ENCODE measurements around the gene TOGARAM1.

DNA sequence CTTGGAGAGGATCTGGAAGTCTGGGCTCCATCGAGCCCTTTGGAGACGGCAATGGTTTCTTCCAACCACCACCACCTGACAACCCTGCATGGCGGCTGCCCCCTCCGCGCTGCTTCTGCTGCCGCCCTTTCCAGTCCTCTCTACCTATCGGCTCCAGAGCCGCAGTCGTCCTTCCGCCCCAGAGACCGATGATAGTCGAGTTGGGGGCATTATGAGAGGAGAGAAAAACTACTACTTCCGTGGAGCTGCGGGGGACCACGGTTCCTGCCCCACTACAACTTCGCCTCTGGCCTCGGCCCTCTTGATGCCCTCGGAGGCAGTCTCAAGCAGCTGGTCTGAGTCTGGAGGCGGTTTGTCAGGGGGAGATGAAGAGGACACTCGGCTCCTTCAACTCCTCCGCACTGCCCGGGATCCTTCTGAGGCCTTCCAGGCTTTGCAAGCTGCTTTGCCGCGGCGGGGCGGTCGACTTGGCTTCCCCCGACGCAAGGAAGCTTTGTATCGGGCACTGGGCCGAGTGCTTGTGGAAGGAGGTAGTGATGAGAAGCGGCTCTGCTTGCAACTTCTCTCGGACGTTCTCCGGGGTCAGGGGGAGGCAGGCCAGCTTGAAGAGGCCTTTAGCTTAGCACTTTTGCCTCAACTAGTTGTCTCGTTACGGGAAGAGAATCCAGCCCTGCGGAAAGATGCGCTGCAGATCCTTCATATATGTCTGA is 499 bp downstream of the TOGARAM1 start:
- TF ChIP-seq, protein P1, sequence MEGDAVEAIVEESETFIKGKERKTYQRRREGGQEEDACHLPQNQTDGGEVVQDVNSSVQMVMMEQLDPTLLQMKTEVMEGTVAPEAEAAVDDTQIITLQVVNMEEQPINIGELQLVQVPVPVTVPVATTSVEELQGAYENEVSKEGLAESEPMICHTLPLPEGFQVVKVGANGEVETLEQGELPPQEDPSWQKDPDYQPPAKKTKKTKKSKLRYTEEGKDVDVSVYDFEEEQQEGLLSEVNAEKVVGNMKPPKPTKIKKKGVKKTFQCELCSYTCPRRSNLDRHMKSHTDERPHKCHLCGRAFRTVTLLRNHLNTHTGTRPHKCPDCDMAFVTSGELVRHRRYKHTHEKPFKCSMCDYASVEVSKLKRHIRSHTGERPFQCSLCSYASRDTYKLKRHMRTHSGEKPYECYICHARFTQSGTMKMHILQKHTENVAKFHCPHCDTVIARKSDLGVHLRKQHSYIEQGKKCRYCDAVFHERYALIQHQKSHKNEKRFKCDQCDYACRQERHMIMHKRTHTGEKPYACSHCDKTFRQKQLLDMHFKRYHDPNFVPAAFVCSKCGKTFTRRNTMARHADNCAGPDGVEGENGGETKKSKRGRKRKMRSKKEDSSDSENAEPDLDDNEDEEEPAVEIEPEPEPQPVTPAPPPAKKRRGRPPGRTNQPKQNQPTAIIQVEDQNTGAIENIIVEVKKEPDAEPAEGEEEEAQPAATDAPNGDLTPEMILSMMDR (IDR thresholded peaks at IDR 0.05), result no peak
- TF ChIP-seq RAD21 (IDR thresholded peaks at IDR 0.05; ENCODE audit: low read length) (no peak), ELF1 (IDR thresholded peaks at IDR 0.05) (no peak)
